ENCODE results near the gene SCG3.

GRCh38 chr15:51738553-51738952, 57.2 kb downstream of the SCG3 start:
- no peak for TF ChIP-seq CTCF (IDR thresholded peaks at IDR 0.05; ENCODE audit: low read depth, low read length)
- TF ChIP-seq POLR2A (IDR thresholded peaks at IDR 0.05; ENCODE audit: extremely low read depth, insufficient read length): no peak

Measured in NB4 (cell line).